Hepatocyte (in vitro differentiated cells): Measurements from ENCODE around the gene KIF22. TPM values are rescaled to one million over a fixed set of nuclear protein-coding genes. Genes with fewer than 3 reads are reported as not detected.
A peak's percentile ranks its signal among the peaks of the same experiment; 100 is the strongest.

Experiments
- DNase-seq: peaks from one replicate; pipeline ENCODE4 v3.0.0-alpha.2; 2016; ENCODE audit warnings: low spot score
- H2AFZ ChIP-seq: fragments of 200-600 bp; sonication (generic); 2 replicates; pipeline ENCODE4 v1.6.0; 2016; ENCODE audit warnings: antibody characterized with exemption, mild to moderate bottlenecking
- H3K27ac ChIP-seq: fragments of 200-600 bp; sonication (generic); 2 replicates; pipeline ENCODE4 v1.5.1; 2016; ENCODE audit warnings: mild to moderate bottlenecking
- H3K27me3 ChIP-seq: fragments of 200-600 bp; sonication (generic); 2 replicates; pipeline ENCODE4 v1.6.1; 2016
- H3K36me3 ChIP-seq: fragments of 200-600 bp; sonication (generic); replicated peaks from 2 replicates; pipeline ENCODE4 v1.5.1; 2016; ENCODE audit warnings: low read depth; ENCODE audit not compliant: insufficient read depth
- H3K4me1 ChIP-seq: fragments of 200-600 bp; sonication (generic); 2 replicates; pipeline ENCODE4 v1.5.1; 2016; ENCODE audit warnings: mild to moderate bottlenecking, moderate library complexity; ENCODE audit not compliant: insufficient read depth
- H3K4me2 ChIP-seq: fragments of 200-600 bp; sonication (generic); 2 replicates; pipeline ENCODE4 v1.6.0; 2016
- H3K4me3 ChIP-seq: fragments of 200-600 bp; sonication (generic); 2 replicates; pipeline ENCODE4 v1.5.1; 2016; ENCODE audit warnings: mild to moderate bottlenecking
- H3K79me2 ChIP-seq: fragments of 200-600 bp; sonication (generic); 2 replicates; pipeline ENCODE4 v1.6.0; 2017; ENCODE audit warnings: mild to moderate bottlenecking
- H3K9me2 ChIP-seq: fragments of 200-600 bp; sonication (generic); replicated peaks from 2 replicates; pipeline ENCODE4 v1.6.0; 2017; ENCODE audit warnings: mild to moderate bottlenecking; ENCODE audit not compliant: insufficient read depth
- H3K9me3 ChIP-seq: fragments of 200-600 bp; sonication (generic); 2 replicates; pipeline ENCODE4 v1.5.1; 2016; ENCODE audit warnings: low read depth, mild to moderate bottlenecking
- H4K20me1 ChIP-seq: fragments of 200-600 bp; sonication (generic); 2 replicates; pipeline ENCODE4 v1.6.0; 2016; ENCODE audit warnings: mild to moderate bottlenecking; ENCODE audit not compliant: insufficient read depth, poor library complexity, severe bottlenecking
- EZH2 ChIP-seq: fragments of 200-600 bp; sonication (generic); IDR thresholded peaks from 2 replicates; pipeline ENCODE4 v1.6.1; 2016; ENCODE audit warnings: antibody characterized with exemption, mild to moderate bottlenecking, borderline replicate concordance
- EZH2phosphoT487 ChIP-seq: fragments of 200-600 bp; sonication (generic); IDR thresholded peaks from one replicate; pipeline ENCODE4 v1.6.1; 2018; ENCODE audit warnings: antibody characterized with exemption, mild to moderate bottlenecking, low read depth, moderate library complexity; ENCODE audit not compliant: unreplicated experiment, severe bottlenecking
- WGBS: methylation state at CpG from one replicate; pipeline ENCODE4 v1.1.6; 2016; ENCODE audit warnings: low lambda C conversion rate; ENCODE audit errors: missing lambda C conversion rate; 5-methylcytosine and 5-hydroxymethylcytosine counted together
- polyA plus RNA-seq: library from polyadenylated mRNA; unstranded; fragments of >200 nt; fragmentation: Nextera tagmentation; extraction: Ambion mirVana; gene quantifications from 2 replicates; pipeline ENCODE4 v1.2.1, GENCODE V29; 2016
- total RNA-seq: library from RNA; depleted of rRNA; stranded (reverse); fragments of >200 nt; gene quantifications from 2 replicates; pipeline ENCODE4 v1.2.3, GENCODE V29; 2014
- TF ChIP-seq, protein P1 (sequence below): fragments of 200-600 bp; sonication (generic); IDR thresholded peaks from 2 replicates; pipeline ENCODE4 v1.5.1; 2016; ENCODE audit warnings: antibody characterized with exemption, mild to moderate bottlenecking; ENCODE audit not compliant: poor library complexity

The KIF22 gene
- total and polyA plus RNA-seq, 2 experiments from 2014 or later, result 42.5 to 42.6 TPM

DNA sequence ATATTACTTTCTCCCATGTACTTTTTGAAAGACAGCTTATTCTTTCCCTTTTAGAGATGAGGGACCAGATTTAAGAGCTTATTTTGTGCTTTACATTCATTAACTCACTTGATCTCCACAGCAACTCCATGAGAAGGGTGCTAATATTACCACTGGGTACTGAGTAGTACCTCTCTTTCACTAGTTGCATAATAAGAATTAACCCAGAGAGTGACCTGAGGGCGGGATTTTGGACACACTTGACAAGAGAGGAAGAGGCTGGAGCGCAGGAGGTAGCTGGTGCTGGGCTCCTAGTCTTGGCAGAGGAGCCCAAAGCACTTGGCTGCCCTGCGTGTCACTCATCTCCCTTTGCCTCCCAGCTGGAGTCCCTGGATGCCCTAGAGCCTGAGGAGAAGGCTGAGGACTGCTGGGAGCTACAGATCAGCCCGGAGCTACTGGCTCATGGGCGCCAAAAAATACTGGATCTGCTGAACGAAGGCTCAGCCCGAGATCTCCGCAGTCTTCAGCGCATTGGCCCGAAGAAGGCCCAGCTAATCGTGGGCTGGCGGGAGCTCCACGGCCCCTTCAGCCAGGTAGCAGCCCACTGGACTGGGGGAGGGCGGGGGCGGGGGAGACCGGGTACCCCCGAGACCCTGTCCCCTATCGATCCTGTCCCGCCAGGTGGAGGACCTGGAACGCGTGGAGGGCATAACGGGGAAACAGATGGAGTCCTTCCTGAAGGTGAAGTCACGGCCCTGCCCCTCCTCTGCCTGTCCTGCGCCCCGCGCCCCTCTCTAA, 14.1 kb downstream of the KIF22 start:
- Histone ChIP-seq H4K20me1 (peaks cover 15% of the 10 kb centered on the region), H3K27me3 (no peaks in the 10 kb centered on the region), H3K27ac (peak overlapping the region; percentile 98), H3K9me3 (no peaks in the 10 kb centered on the region), H3K36me3 (no peaks in the 10 kb centered on the region), H2AFZ (peak overlapping the region; percentile 75), H3K4me2 (peak overlapping the region; percentile 94), H3K9me2 (no peaks in the 10 kb centered on the region), H3K4me1 (peaks cover 24% of the 10 kb centered on the region), H3K4me3 (peak overlapping the region; percentile 62), H3K79me2 (peaks cover 28% of the 10 kb centered on the region)
- 34% methylated on average over 16 of the region's 26 CpGs for WGBS
- TF ChIP-seq EZH2phosphoT487 (no peak), EZH2 (no peak)
- TF ChIP-seq, protein P1, sequence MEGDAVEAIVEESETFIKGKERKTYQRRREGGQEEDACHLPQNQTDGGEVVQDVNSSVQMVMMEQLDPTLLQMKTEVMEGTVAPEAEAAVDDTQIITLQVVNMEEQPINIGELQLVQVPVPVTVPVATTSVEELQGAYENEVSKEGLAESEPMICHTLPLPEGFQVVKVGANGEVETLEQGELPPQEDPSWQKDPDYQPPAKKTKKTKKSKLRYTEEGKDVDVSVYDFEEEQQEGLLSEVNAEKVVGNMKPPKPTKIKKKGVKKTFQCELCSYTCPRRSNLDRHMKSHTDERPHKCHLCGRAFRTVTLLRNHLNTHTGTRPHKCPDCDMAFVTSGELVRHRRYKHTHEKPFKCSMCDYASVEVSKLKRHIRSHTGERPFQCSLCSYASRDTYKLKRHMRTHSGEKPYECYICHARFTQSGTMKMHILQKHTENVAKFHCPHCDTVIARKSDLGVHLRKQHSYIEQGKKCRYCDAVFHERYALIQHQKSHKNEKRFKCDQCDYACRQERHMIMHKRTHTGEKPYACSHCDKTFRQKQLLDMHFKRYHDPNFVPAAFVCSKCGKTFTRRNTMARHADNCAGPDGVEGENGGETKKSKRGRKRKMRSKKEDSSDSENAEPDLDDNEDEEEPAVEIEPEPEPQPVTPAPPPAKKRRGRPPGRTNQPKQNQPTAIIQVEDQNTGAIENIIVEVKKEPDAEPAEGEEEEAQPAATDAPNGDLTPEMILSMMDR, result no peak
- DNase-seq, result no peak

GRCh38 chr16:29805232-29806098, 14.9 kb downstream of the KIF22 start:
- Histone ChIP-seq H3K27me3 (no peaks in the 10 kb centered on the region), H4K20me1 (peaks cover 21% of the 10 kb centered on the region), H3K79me2 (peaks cover 31% of the 10 kb centered on the region), H3K9me2 (no peaks in the 10 kb centered on the region), H3K4me1 (peaks cover 32% of the 10 kb centered on the region), H3K4me2 (peak overlapping the region; percentile 94), H3K27ac (peak overlapping the region; percentile 98), H2AFZ (peak overlapping the region; percentile 75), H3K9me3 (no peaks in the 10 kb centered on the region), H3K4me3 (peak overlapping the region; percentile 62), H3K36me3 (no peaks in the 10 kb centered on the region)
- 1% methylated on average over 29 of the region's 103 CpGs for WGBS
- TF ChIP-seq EZH2 (no peak), EZH2phosphoT487 (no peak)
- TF ChIP-seq, protein P1, result no peak
- DNase-seq, result peak; percentile 98

DNA sequence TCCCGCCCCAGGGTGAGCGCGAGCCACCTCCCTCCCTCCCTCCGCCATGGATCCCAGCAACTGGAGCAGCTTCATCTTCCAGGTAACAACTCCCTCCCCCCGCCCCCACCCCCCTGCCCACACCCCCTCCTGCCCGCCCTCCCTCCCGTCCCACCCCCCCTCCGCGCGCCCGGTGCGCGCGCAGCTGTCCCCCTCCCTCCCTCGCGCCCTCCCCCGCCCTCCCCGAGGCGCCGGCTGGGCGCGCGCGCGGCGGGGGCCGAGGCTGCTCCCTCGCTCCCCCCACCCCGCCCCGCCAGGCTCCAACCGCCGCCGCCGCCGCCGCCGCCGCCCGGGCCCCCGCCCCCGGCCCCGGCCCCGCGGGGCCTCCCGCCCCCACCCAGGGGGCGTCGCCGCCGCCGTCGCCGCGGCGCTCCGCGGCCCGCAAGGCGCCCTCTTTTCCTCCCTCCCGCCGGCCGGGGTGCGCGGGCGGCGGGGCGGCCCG, 15.6 kb downstream of the KIF22 start, which contains the start of gene MAZ:
Gene MAZ (plus strand): TSS at position 431 of the 481 bp plus-strand sequence. CDS start 173 bp downstream, outside the sequence.
- Histone ChIP-seq H3K9me2 (no peaks in the 10 kb centered on the region), H3K4me2 (peak within 1 kb of the TSS; percentile 91), H3K4me1 (peaks cover 38% of the 10 kb centered on the region), H3K9me3 (no peaks in the 10 kb centered on the region), H3K27me3 (no peaks in the 10 kb centered on the region), H2AFZ (no peak within 1 kb of the TSS), H3K36me3 (no peaks in the 10 kb centered on the region), H3K4me3 (peak within 1 kb of the TSS; percentile 84), H3K27ac (peak within 1 kb of the TSS; percentile 98), H3K79me2 (peaks cover 31% of the 10 kb centered on the region), H4K20me1 (peaks cover 24% of the 10 kb centered on the region)
- WGBS, result 10% methylated on average over 2 of the region's 67 CpGs
- DNase-seq, result peak; percentile 92
- TF ChIP-seq, protein P1, result no peak
- TF ChIP-seq EZH2phosphoT487, result no peak
- TF ChIP-seq EZH2, result no peak
